ENCODE data around the gene ITPR3.

GRCh38 chr6:33679761-33680160 lies 58.6 kb downstream of the ITPR3 start:
- TF ChIP-seq CTCF (IDR thresholded peaks at IDR 0.05; ENCODE audit: low read depth, low read length, missing input control): no peak
- TF ChIP-seq ZBTB33 (IDR thresholded peaks at IDR 0.05): no peak
- no peak for TF ChIP-seq MAX (IDR thresholded peaks at IDR 0.05)
- no peak for TF ChIP-seq REST (IDR thresholded peaks at IDR 0.05)
- TF ChIP-seq RAD21 (IDR thresholded peaks at IDR 0.05): no peak
- TF ChIP-seq EGR1 (IDR thresholded peaks at IDR 0.05; ENCODE audit: low read depth in 2 of 2): no peak
- TF ChIP-seq JUND (IDR thresholded peaks at IDR 0.05): no peak
- TF ChIP-seq TAF1 (conservative IDR thresholded peaks at IDR 0.05): no peak
- no peak for TF ChIP-seq ATF3 (IDR thresholded peaks at IDR 0.05)
